ENCODE measurements around the gene CHCHD6.

Gene CHCHD6

DNA sequence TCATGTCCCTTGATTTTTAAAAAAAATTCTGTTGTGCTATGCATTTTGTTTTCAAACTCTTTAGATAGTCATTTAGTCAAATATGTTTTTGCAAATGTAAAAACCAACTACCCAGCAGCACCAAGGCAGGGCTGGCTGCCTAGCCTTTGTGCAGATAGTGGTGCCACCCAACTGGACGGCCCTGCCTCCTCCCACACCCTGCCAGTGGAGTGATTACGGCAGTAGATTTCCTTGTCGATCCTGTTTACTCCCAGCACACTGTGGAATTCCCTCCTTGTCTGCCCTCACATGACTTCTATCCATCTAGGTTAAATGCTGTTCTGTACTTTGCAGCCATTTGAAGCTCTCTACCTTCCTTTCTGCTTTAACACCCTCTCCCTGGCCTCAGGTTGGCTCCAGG, 199.5 kb downstream of the CHCHD6 start:
- no peak for DNase-seq

GRCh38 chr3:126907557-126907956, 203.5 kb downstream of the CHCHD6 start:
- no peak for DNase-seq

- peak; percentile 59 for DNase-seq
Measured at GRCh38 chr3:126908752-126909275, 204.8 kb downstream of the CHCHD6 start.

- no peak for DNase-seq
Measured at GRCh38 chr3:126910231-126910630, 206.2 kb downstream of the CHCHD6 start.

GRCh38 chr3:126911162-126912026, 207.4 kb downstream of the CHCHD6 start:
- peak; percentile 85 for DNase-seq

DNA sequence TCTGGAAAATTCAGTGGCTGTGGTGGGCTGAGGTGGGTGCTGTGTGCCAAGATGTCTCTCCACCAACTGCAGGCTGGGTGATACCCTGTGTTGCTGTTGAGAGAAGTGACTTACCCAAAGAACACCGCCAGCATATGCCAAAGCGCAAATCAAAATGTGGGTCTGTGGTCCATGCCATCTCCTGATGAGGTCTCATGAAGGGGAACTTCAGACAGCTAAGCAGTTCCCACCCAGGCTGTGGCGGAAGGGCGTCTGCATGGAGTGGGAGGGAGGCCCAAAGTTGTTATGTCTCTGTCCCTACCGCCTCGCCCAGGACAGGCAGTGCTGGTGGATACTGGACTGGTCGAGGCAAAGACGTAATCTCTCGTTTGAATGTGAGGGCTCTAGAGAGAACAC, 208.0 kb downstream of the CHCHD6 start:
- DNase-seq = no peak

GRCh38 chr3:126912491-126913195, 208.6 kb downstream of the CHCHD6 start:
- no peak for DNase-seq

GRCh38 chr3:126913524-126913923, 209.5 kb downstream of the CHCHD6 start:
- peak; percentile 66 for DNase-seq

DNA sequence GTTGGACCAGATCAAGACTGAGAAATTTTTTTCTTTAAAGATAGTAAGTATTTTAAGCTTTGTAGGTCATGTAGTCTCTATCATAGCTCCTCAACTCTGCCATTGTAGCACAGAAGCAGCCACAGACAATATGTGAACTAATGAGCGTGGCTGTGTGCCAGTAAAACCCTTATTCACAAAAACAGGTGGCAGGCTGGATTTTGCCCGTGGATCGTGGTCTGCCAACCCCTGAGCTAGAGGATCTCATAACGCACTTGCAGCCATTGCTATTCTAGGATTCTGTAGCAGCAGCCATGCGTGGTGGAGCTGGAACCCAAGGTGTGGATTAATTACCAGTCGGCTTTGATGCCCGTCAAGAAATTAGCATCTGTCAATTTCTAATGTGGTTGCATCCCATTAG, 210.2 kb downstream of the CHCHD6 start:
- DNase-seq = no peak

GRCh38 chr3:126915015-126915414, 211.0 kb downstream of the CHCHD6 start:
- DNase-seq = no peak

GRCh38 chr3:126916546-126916945, 212.5 kb downstream of the CHCHD6 start:
- no peak for DNase-seq

DNA sequence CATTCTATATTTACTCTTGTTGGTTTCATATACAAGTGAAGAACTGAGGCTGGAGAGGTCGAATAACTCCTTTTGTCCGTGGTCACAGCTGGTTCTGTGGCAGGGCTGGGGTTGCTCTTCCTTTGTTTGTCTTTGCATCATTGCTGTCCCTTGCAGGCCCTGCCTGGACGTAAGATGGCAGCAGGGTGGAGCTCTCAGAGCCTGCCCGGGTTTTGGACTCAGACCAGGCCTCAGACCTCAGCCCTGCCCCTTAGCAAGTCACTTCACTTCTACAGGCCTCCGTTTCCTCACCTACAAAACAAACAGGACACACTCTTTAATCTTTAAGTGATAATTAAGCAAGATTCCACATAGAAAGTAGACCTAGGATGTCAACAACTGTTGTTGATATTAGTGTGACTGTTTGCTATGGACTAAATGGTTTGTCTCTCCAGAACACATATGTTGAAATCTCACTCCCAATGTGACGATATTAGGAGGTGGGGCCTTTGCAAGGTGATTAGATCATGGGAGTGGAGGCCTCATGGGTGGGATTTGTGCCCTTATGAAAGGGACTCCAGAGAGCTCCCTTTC, 213.3 kb downstream of the CHCHD6 start:
- DNase-seq = no peak

GRCh38 chr3:126918355-126918821, 214.3 kb downstream of the CHCHD6 start:
- no peak for DNase-seq

GRCh38 chr3:126921085-126921824, 217.2 kb downstream of the CHCHD6 start:
- DNase-seq = no peak

GRCh38 chr3:126922466-126922865, 218.4 kb downstream of the CHCHD6 start:
- DNase-seq = no peak

DNA sequence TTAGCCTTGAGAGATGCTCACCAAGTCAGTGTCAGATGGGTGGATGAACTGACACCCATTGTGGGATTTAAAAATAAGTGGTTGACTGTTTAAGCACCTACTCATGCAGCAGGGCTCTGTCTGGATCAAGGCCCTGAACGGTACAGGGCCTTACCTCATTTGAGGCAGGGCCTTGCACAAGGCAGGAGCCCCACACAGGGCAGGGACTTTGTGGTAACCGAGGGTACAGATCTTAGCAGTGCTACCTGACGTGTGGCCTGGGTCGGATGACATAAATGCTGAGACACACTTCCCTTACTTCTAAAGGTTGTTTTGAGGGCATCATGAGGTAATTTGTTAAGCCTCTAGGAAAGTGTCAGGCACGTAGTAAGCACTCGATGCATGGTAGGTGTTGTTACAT, 219.4 kb downstream of the CHCHD6 start:
- DNase-seq = peak; percentile 80

DNA sequence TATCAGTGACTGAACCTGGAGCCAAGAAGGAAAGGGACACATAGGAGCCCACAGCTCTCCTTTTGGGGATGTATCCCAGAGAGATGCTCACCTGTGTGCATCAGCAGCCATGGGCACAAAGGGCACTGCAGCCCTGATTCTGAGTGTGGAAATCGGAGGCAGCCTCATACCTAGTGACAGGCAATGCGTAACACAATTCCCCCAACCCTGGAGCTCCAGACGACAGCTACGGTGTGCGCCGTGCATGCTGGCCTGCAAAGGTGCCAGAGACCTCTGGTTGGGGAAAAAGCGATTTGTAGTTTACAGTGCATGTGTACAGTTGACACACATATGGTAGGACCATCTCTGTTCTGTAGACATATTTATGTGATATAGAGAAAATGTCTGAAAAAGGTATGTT, 219.9 kb downstream of the CHCHD6 start:
- no peak for DNase-seq

GRCh38 chr3:126924458-126924857, 220.4 kb downstream of the CHCHD6 start:
- DNase-seq = no peak

GRCh38 chr3:126925411-126926171, 221.6 kb downstream of the CHCHD6 start:
- no peak for DNase-seq

DNA sequence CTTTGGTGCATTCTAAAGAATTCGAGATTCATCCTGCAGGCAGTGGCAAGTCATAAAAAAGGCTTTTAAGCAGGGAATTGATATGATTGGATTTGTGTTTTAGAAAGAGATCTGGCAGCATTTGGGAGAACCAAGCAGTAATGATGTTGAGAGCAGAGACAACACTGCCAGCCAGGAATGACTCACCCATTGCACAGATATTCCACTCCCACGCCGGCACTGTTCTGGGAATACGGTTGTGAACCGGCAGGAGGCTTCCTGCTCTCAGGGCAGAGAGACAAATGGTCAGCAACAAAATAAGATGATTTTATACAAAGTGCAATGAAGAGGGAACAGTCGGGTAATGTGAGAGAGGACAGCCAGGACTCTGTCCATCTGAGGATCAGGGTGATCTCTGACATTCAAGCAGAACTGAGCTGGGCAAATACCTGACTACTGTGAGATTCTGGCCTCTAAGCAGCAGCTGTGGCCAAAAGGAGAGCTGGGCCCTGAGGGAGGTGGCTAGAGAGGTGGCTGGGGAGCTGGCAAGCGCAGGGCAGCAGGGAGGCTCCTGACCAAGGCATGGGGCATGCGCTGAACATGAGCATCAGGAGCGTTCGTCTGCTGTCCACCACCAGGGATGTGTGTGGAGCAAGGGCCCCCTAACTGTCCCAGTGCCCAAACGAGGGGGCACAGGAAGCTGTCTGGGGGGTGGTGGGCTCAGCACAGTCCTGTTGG, 222.8 kb downstream of the CHCHD6 start:
- no peak for DNase-seq

- no peak for DNase-seq
Measured at GRCh38 chr3:126927401-126927750, 223.3 kb downstream of the CHCHD6 start.
